Retinal pigment epithelial cell (primary cell): ENCODE data around the gene CDC7.
"Not testable (repeated sequence)": the region's sequence is repeated elsewhere in the genome, so short reads cannot be mapped to it uniquely, and the experiment has no call there.

Source experiments
- DNase-seq: peaks from one replicate; pipeline ENCODE4 v3.0.0-alpha.2; 2010; ENCODE audit warnings: low read depth
- H3K4me3 ChIP-seq: 2 replicates; pipeline ENCODE4 v1.5.1; 2011; ENCODE audit warnings: mild to moderate bottlenecking, low read length, control low read depth, moderate library complexity
- CTCF ChIP-seq: conservative IDR thresholded peaks from 2 replicates; pipeline ENCODE4 v1.5.1; 2011; ENCODE audit warnings: low read depth, low read length, control low read depth, inconsistent platforms

CDC7 gene

GRCh38 chr1:91500756-91501522 lies at the start of gene CDC7:
CDC7 (plus strand) TSS chr1:91500851; CDS start chr1:91501717, 866 bp downstream.
- peak within 1 kb of the TSS; percentile 76 for H3K4me3 ChIP-seq
- peak; percentile 55 for DNase-seq
- peak; percentile 60 for TF ChIP-seq CTCF

GRCh38 chr1:91454136-91454535 lies 46.5 kb upstream of the CDC7 start:
- DNase-seq: no peak
- no peak overlapping the region for H3K4me3 ChIP-seq
- TF ChIP-seq CTCF: no peak

- H3K4me3 ChIP-seq: no peak overlapping the region
- no peak for DNase-seq
- TF ChIP-seq CTCF: no peak
Observed at GRCh38 chr1:91455334-91455733, 45.3 kb upstream of the CDC7 start.

- no peak for DNase-seq
- no peak overlapping the region for H3K4me3 ChIP-seq
- TF ChIP-seq CTCF: no peak
Observed at GRCh38 chr1:91455896-91456295, 44.8 kb upstream of the CDC7 start.

GRCh38 chr1:91465350-91465749 lies 35.3 kb upstream of the CDC7 start:
- not testable (repeated sequence) for H3K4me3 ChIP-seq

GRCh38 chr1:91476533-91477217 lies 24.0 kb upstream of the CDC7 start:
- TF ChIP-seq CTCF: no peak
- no peak for DNase-seq
- H3K4me3 ChIP-seq: no peak overlapping the region

More at GRCh38 chr1:91465350-91465749, 35.3 kb upstream of the CDC7 start:
- not testable (repeated sequence) for DNase-seq

GRCh38 chr1:91487469-91487868 lies 13.2 kb upstream of the CDC7 start:
- no peak for TF ChIP-seq CTCF

More at GRCh38 chr1:91487469-91487868, 13.2 kb upstream of the CDC7 start:
- H3K4me3 ChIP-seq: no peak overlapping the region
- DNase-seq: no peak
